Endothelial cell of umbilical vein (primary cell): ENCODE data around the gene OR6B2. TPM values are rescaled to one million over a fixed set of nuclear protein-coding genes. Genes with fewer than 3 reads are reported as not detected.

Source experiments
- BruUV-seq: library from RNA; stranded (reverse); fragments of 400-500 nt; replicated peaks from 2 replicates; lab custom pipeline; 2021; lab: Mats Ljungman, UMichigan
- CTCF ChIA-PET: fragments of 300-600, 350-600 bp; sonication (Branson Sonifier 250); formaldehyde crosslinking; loops from one replicate; lab custom pipeline; 2021; ENCODE audit warnings: antibody characterized with exemption, inconsistent platforms; lab: Charles Lee
- POLR2A ChIA-PET: fragments of 300-600, 350-600 bp; sonication (Branson Sonifier 250); formaldehyde crosslinking; loops from one replicate; lab custom pipeline; 2021; ENCODE audit warnings: antibody characterized with exemption, inconsistent platforms; lab: Charles Lee
- DNase-seq: peaks from one replicate; pipeline ENCODE4 v3.0.0-alpha.2; 2011; ENCODE audit warnings: low read depth, low spot score
- FAIRE-seq: peaks from 2 replicates; lab custom pipeline; 2011; peaks lifted over from hg19 to GRCh38; lab: Jason Lieb, UNC
- H2AFZ ChIP-seq: 2 replicates; pipeline ENCODE4 v1.6.0; 2012; ENCODE audit warnings: low read depth, low read length, control low read depth, inconsistent platforms
- H3K27ac ChIP-seq: 2 replicates; pipeline ENCODE4 v1.5.1; 2011; ENCODE audit warnings: low read depth, mild to moderate bottlenecking, control low read depth, low read length, moderate library complexity; ENCODE audit not compliant: insufficient read depth
- H3K27me3 ChIP-seq, 2 experiments: 2 replicates each; pipeline versions ENCODE4 v1.6.0 to v1.6.1; 2011; ENCODE audit warnings: low read length in 2 of 2, mixed read lengths in 1 of 2; ENCODE audit not compliant: control insufficient read depth in 2 of 2, insufficient read depth in 2 of 2
- H3K36me3 ChIP-seq, 2 experiments: 2 replicates in 1 of 2; 3 replicates in 1 of 2; pipeline ENCODE4 v1.5.1; 2011; ENCODE audit warnings: low read length in 2 of 2, mild to moderate bottlenecking in 1 of 2, moderate library complexity in 1 of 2; ENCODE audit not compliant: control insufficient read depth in 2 of 2, insufficient read depth in 2 of 2; ENCODE audit errors: extremely low read depth in 1 of 2
- H3K4me1 ChIP-seq: 3 replicates; pipeline ENCODE4 v1.5.1; 2011; ENCODE audit warnings: mild to moderate bottlenecking, low read length; ENCODE audit not compliant: control insufficient read depth, insufficient read depth; ENCODE audit errors: extremely low read depth
- H3K4me2 ChIP-seq: 2 replicates; pipeline ENCODE4 v1.6.1; 2011; ENCODE audit warnings: low read length, control low read depth, mixed read lengths; ENCODE audit not compliant: insufficient read depth
- H3K4me3 ChIP-seq, 3 experiments: fragments of 200-600 bp in 1 of 3; sonication (generic), shearing (Covaris generic) in 1 of 3; replicated peaks in 1 of 3; 2 replicates each; pipeline ENCODE4 v1.5.1; 2011 to 2016; ENCODE audit warnings: control low read depth in 3 of 3, low read length in 3 of 3, mild to moderate bottlenecking in 2 of 3, inconsistent platforms in 1 of 3, low read depth in 1 of 3, moderate library complexity in 1 of 3; ENCODE audit not compliant: insufficient read depth in 1 of 3
- H3K79me2 ChIP-seq: 2 replicates; pipeline ENCODE4 v1.6.0; 2012; ENCODE audit warnings: low read length, inconsistent platforms; ENCODE audit not compliant: control insufficient read depth, insufficient read depth
- H3K9ac ChIP-seq: replicated peaks from 2 replicates; pipeline ENCODE3; 2011; ENCODE audit warnings: low read length, control low read depth; ENCODE audit not compliant: insufficient read depth; ENCODE audit errors: extremely low read depth
- H3K9me1 ChIP-seq: replicated peaks from 3 replicates; pipeline ENCODE4 v1.6.0; 2011; ENCODE audit warnings: mild to moderate bottlenecking, low read length; ENCODE audit not compliant: control insufficient read depth, insufficient read depth; ENCODE audit errors: extremely low read depth
- H3K9me3 ChIP-seq: replicated peaks from 2 replicates; pipeline ENCODE4 v1.5.1; 2012; ENCODE audit warnings: low read length, inconsistent platforms; ENCODE audit not compliant: control insufficient read depth, insufficient read depth
- H4K20me1 ChIP-seq: replicated peaks from 2 replicates; pipeline ENCODE3; 2011; ENCODE audit warnings: mild to moderate bottlenecking, low read length; ENCODE audit not compliant: control insufficient read depth, insufficient read depth; ENCODE audit errors: extremely low read depth
- CTCF ChIP-seq, 2 donors: IDR thresholded peaks; 1 replicate in 1 of 2; 2 replicates in 1 of 2; pipeline ENCODE4 v1.5.1; 2011; ENCODE audit warnings: low read length in 2 of 2, mild to moderate bottlenecking in 2 of 2, moderate library complexity in 2 of 2, control low read depth in 1 of 2, inconsistent platforms in 1 of 2, low read depth in 1 of 2; ENCODE audit not compliant: insufficient read depth in 1 of 2; ENCODE audit errors: extremely low read depth in 1 of 2
- EZH2 ChIP-seq: IDR thresholded peaks from 2 replicates; pipeline ENCODE4 v1.6.1; 2012; ENCODE audit warnings: borderline replicate concordance, low read depth, mild to moderate bottlenecking, moderate library complexity, low read length, inconsistent platforms; ENCODE audit not compliant: severe bottlenecking
- FOS ChIP-seq: IDR thresholded peaks from 2 replicates; pipeline ENCODE4 v1.6.1; 2011; ENCODE audit warnings: mild to moderate bottlenecking, low read length, moderate library complexity, borderline replicate concordance; ENCODE audit not compliant: insufficient read depth
- GATA2 ChIP-seq: IDR thresholded peaks from 2 replicates; pipeline ENCODE4 v1.7.0; 2011; ENCODE audit warnings: low read depth, mild to moderate bottlenecking, moderate library complexity, mixed read lengths, low read length; ENCODE audit not compliant: insufficient read length, insufficient read depth
- JUN ChIP-seq: IDR thresholded peaks from 2 replicates; pipeline ENCODE4 v1.6.1; 2011; ENCODE audit warnings: borderline replicate concordance, low read depth; ENCODE audit not compliant: insufficient read length, insufficient read depth
- MAX ChIP-seq: IDR thresholded peaks from 2 replicates; pipeline ENCODE4 v1.6.1; 2011; ENCODE audit not compliant: insufficient read depth, insufficient read length
- MYC ChIP-seq: IDR thresholded peaks from one replicate; pipeline ENCODE4 v1.6.1; 2011; ENCODE audit warnings: mild to moderate bottlenecking, low read depth, low read length
- POLR2A ChIP-seq: IDR thresholded peaks from 2 replicates; pipeline ENCODE4 v1.6.1; 2012; ENCODE audit warnings: low read depth, mild to moderate bottlenecking, control low read depth, low read length
- POLR2AphosphoS5 ChIP-seq: IDR thresholded peaks from 2 replicates; pipeline ENCODE4 v1.6.1; 2012; ENCODE audit warnings: low read depth, mild to moderate bottlenecking, control low read depth, low read length, moderate library complexity; ENCODE audit not compliant: insufficient read depth
- dilution Hi-C: fragments of 300-500 bp; cut with MboI; formaldehyde crosslinking; loops from one replicate; pipeline ENCODE4 v1.15.0; 2019; ENCODE audit warnings: low sequenced_read_pairs; ENCODE audit not compliant: extremely low pct_ligation_motif_present
- intact Hi-C: fragments of 100-400 bp; cut with micrococcal nuclease; formaldehyde crosslinking; loops from one replicate; pipeline ENCODE4 v1.10.0; 2022
- polyA plus RNA-seq, 4 experiments: library from polyadenylated mRNA; depleted of rRNA in 3 of 4; stranded (reverse) in 3 of 4; unstranded in 1 of 4; fragments of >200 nt; gene quantifications; 2 replicates each; pipeline versions ENCODE4 v1.2.1 to v1.2.3, GENCODE V29; 2011 to 2012; ENCODE audit warnings: missing spikeins in 1 of 4
- total RNA-seq: library from RNA; stranded (reverse); gene quantifications from 2 replicates; pipeline ENCODE4 v1.2.3, GENCODE V29; 2021

Gene OR6B2
- total and polyA plus RNA-seq, 2 donors (not counting 3 experiments of a cell fraction or from before 2014, with no cell fraction given): not detected

- Histone ChIP-seq H3K4me2 (no peak overlapping the region), H3K79me2 (no peaks in the 10 kb centered on the region), H3K27me3 (no peaks in the 10 kb centered on the region), H3K9ac (no peak overlapping the region), H3K9me3 (no peaks in the 10 kb centered on the region), H4K20me1 (no peaks in the 10 kb centered on the region), H3K36me3 (peaks cover 4 to 10% of the 10 kb centered on the region in 2 experiments), H3K27ac (no peak overlapping the region), H2AFZ (no peak overlapping the region), H3K9me1 (no peaks in the 10 kb centered on the region), H3K4me3 (no peak overlapping the region), H3K4me1 (no peaks in the 10 kb centered on the region)
- BruUV-seq: no TSS peak
- FAIRE-seq (no peak), DNase-seq (no peak)
- ChIA-PET CTCF (interaction anchor here (1.4 kb wide), 1 partner anchor 850 kb away, joined by 4 read pairs; no protein-coding TSS in a partner anchor), POLR2A (no interaction called here)
- TF ChIP-seq GATA2: no peak
- TF ChIP-seq EZH2: no peak
- no peak for TF ChIP-seq MAX
- TF ChIP-seq MYC: no peak
- no peak for TF ChIP-seq POLR2A
- no peak for TF ChIP-seq CTCF (IDR thresholded peaks at IDR 0.05; ENCODE audit: extremely low read depth in 1 of 2, insufficient read depth in 1 of 2, low read depth in 1 of 2, low read length in 2 of 2)
- TF ChIP-seq FOS: no peak
- no peak for TF ChIP-seq JUN
- TF ChIP-seq POLR2AphosphoS5: no peak
- intact Hi-C loops (loop anchor here (5.0 kb wide), 1 partner anchor 592 kb away; the partner anchor contains the start of gene HDAC4), dilution Hi-C loops (no loop called here)
Measured at GRCh38 chr2:239994086-239994485, 36.1 kb downstream of the OR6B2 start.
